ENCODE data around the gene CPNE9.

DNA sequence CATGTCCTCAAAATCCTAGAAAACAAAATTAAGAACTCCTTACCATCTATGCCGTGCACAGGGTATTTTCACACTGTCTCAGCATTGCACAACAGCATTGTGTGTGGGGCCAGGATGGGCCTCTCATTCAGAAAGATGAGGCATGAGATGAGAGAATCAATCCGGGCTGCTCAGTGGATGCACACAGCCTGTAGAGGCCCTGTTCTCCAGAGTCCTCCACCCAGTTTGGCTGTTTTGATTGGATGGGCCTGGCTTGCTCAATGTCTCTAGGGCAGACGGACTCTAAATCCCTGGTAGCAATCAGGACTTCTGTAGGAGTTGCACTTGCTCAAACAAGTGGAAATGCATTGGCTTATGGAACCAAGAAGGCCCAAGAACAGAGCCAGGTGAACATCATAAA, 20.2 kb upstream of the CPNE9 start:
- no peak for TF ChIP-seq EZH2 (IDR thresholded peaks at IDR 0.05; ENCODE audit: low read length, missing control alignments)
- TF ChIP-seq, protein P1, sequence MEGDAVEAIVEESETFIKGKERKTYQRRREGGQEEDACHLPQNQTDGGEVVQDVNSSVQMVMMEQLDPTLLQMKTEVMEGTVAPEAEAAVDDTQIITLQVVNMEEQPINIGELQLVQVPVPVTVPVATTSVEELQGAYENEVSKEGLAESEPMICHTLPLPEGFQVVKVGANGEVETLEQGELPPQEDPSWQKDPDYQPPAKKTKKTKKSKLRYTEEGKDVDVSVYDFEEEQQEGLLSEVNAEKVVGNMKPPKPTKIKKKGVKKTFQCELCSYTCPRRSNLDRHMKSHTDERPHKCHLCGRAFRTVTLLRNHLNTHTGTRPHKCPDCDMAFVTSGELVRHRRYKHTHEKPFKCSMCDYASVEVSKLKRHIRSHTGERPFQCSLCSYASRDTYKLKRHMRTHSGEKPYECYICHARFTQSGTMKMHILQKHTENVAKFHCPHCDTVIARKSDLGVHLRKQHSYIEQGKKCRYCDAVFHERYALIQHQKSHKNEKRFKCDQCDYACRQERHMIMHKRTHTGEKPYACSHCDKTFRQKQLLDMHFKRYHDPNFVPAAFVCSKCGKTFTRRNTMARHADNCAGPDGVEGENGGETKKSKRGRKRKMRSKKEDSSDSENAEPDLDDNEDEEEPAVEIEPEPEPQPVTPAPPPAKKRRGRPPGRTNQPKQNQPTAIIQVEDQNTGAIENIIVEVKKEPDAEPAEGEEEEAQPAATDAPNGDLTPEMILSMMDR (conservative IDR thresholded peaks at IDR 0.05 in 1 of 2, IDR thresholded peaks at IDR 0.05 in 1 of 2; ENCODE audit: low read depth in 1 of 2, low read length in 2 of 2): no peak

All from fibroblast of lung (primary cell).